A549 (cell line): ENCODE measurements around the gene SPINK13.
"Not testable (repeated sequence)": the region's sequence is repeated elsewhere in the genome, so short reads cannot be mapped to it uniquely, and the experiment has no call there.

Source experiments
- CTCF ChIP-seq: fragments of >200 bp; sonication (Bioruptor Twin); formaldehyde crosslinking; IDR thresholded peaks from 3 replicates; pipeline ENCODE4 v1.5.1; 2016
- JUN ChIP-seq, 2 experiments: fragments of >200 bp; sonication (Bioruptor Twin); formaldehyde crosslinking; IDR thresholded peaks; 2 replicates in 1 of 2; 3 replicates in 1 of 2; pipeline ENCODE4 v1.6.1; 2016 to 2017
- MAFK ChIP-seq: fragments of 450-650 bp; IDR thresholded peaks from 2 replicates; pipeline ENCODE4 v1.6.1; 2014; ENCODE audit not compliant: partially characterized antibody
- RAD21 ChIP-seq, 2 experiments: fragments of >200 bp in 1 of 2; sonication (Bioruptor Twin) in 1 of 2; formaldehyde crosslinking in 1 of 2; IDR thresholded peaks in 1 of 2; conservative IDR thresholded peaks in 1 of 2; 2 replicates in 1 of 2; 3 replicates in 1 of 2; pipeline ENCODE4 v1.6.1; 2012 to 2018; ENCODE audit warnings: inconsistent platforms in 1 of 2
- REST ChIP-seq: fragments of 200-600 bp; sonication (generic); IDR thresholded peaks from 2 replicates; pipeline ENCODE4 v1.6.1; 2016; ENCODE audit warnings: antibody characterized with exemption, mild to moderate bottlenecking, moderate library complexity

GRCh38 chr5:148280893-148281292, 12.3 kb downstream of the SPINK13 start:
- TF ChIP-seq REST; MAFK; JUN (IDR thresholded peaks at IDR 0.05); RAD21 (conservative IDR thresholded peaks at IDR 0.05 in 1 of 2, IDR thresholded peaks at IDR 0.05 in 1 of 2); CTCF: not testable (repeated sequence)
